ENCODE data around the gene PPA1. TPM values are rescaled to one million over a fixed set of nuclear protein-coding genes. Genes with fewer than 3 reads are reported as not detected.

The PPA1 gene
- total RNA-seq, 4 donors from 2014 or later = 111 to 437 (median 133) TPM

GRCh38 chr10:70167246-70167645 lies 66.0 kb downstream of the PPA1 start:
- TF ChIP-seq CTCF (IDR thresholded peaks at IDR 0.05; ENCODE audit: low read depth) = no peak

GRCh38 chr10:70166394-70166793 lies 66.8 kb downstream of the PPA1 start:
- no peak for TF ChIP-seq CTCF (IDR thresholded peaks at IDR 0.05; ENCODE audit: low read depth)

- TF ChIP-seq CTCF (IDR thresholded peaks at IDR 0.05; ENCODE audit: low read depth) = no peak
Observed at GRCh38 chr10:70164163-70164562, 69.1 kb downstream of the PPA1 start.

GRCh38 chr10:70163448-70163847 lies 69.8 kb downstream of the PPA1 start:
- TF ChIP-seq CTCF (IDR thresholded peaks at IDR 0.05; ENCODE audit: low read depth) = no peak

- no peak for TF ChIP-seq CTCF (IDR thresholded peaks at IDR 0.05; ENCODE audit: low read depth)
Observed at GRCh38 chr10:70162892-70163201, 70.4 kb downstream of the PPA1 start.

- TF ChIP-seq CTCF (IDR thresholded peaks at IDR 0.05; ENCODE audit: low read depth) = no peak
Observed at GRCh38 chr10:70162151-70162891, 70.9 kb downstream of the PPA1 start.

GRCh38 chr10:70160798-70161197 lies 72.4 kb downstream of the PPA1 start:
- TF ChIP-seq CTCF (IDR thresholded peaks at IDR 0.05; ENCODE audit: low read depth) = no peak
